ENCODE measurements around the gene CDCP2. TPM values are rescaled to one million over a fixed set of nuclear protein-coding genes. Genes with fewer than 3 reads are reported as not detected.
A peak's percentile ranks its signal among the peaks of the same experiment; 100 is the strongest.
"Not testable (repeated sequence)": the region's sequence is repeated elsewhere in the genome, so short reads cannot be mapped to it uniquely, and the experiment has no call there.

Gene CDCP2
- polyA plus RNA-seq, 4 donors = 0.17 TPM; not detected in 3

- no peak for DNase-seq (ENCODE audit: low read depth in 4 of 4, low spot score in 3 of 4)
Observed at GRCh38 chr1:54096227-54096876, 56.4 kb downstream of the CDCP2 start.

- DNase-seq (ENCODE audit: low read depth in 4 of 4, low spot score in 3 of 4) = peak in 1 of 4 donors; percentile 36
Observed at GRCh38 chr1:54095546-54096226, 57.1 kb downstream of the CDCP2 start.

- DNase-seq (ENCODE audit: low read depth in 4 of 4, low spot score in 3 of 4) = not testable (repeated sequence)
Observed at GRCh38 chr1:54094730-54095105, 58.1 kb downstream of the CDCP2 start.

- DNase-seq (ENCODE audit: low read depth in 4 of 4, low spot score in 3 of 4) = no peak
Observed at GRCh38 chr1:54094001-54094729, 58.6 kb downstream of the CDCP2 start.

- DNase-seq (ENCODE audit: low read depth in 4 of 4, low spot score in 3 of 4) = no peak
Observed at GRCh38 chr1:54091666-54092065, 61.1 kb downstream of the CDCP2 start.

GRCh38 chr1:54088385-54088784, 64.4 kb downstream of the CDCP2 start:
- no peak for DNase-seq (ENCODE audit: low read depth in 4 of 4, low spot score in 3 of 4)

- no peak for DNase-seq (ENCODE audit: low read depth in 4 of 4, low spot score in 3 of 4)
Observed at GRCh38 chr1:54086754-54087153, 66.0 kb downstream of the CDCP2 start.

- no peak for DNase-seq (ENCODE audit: low read depth in 4 of 4, low spot score in 3 of 4)
Observed at GRCh38 chr1:54084794-54085193, 68.0 kb downstream of the CDCP2 start.

Other genes with a start within 250 kb of the CDCP2 start
- 10 to 100 TPM; 44.9 to 56.7 (median 49.2) TPM for gene IFT25, start 207.3 kb downstream of the CDCP2 start, polyA plus RNA-seq (ENCODE audit: insufficient read length in 4 of 4)
- gene LRRC42, start 206.7 kb downstream of the CDCP2 start, polyA plus RNA-seq (ENCODE audit: insufficient read length in 4 of 4) = 10 to 100 TPM; 43.7 to 48.2 (median 44.4) TPM
- under 1 TPM in 1 of 4 donors, not detected in 3; 0.04 TPM for gene LDLRAD1, start 134.8 kb downstream of the CDCP2 start, polyA plus RNA-seq (ENCODE audit: insufficient read length in 4 of 4)
- gene TMEM59, start 99.8 kb downstream of the CDCP2 start, polyA plus RNA-seq (ENCODE audit: insufficient read length in 4 of 4) = 100 to 1,000 TPM; 359 to 376 (median 362) TPM
- 10 to 100 TPM in 2 of 4 donors, 1 to 10 TPM in 2; 8.1 to 11.2 (median 10.0) TPM for gene TCEANC2, start 99.4 kb downstream of the CDCP2 start, polyA plus RNA-seq (ENCODE audit: insufficient read length in 4 of 4)
- gene CYB5RL, start 47.0 kb upstream of the CDCP2 start, polyA plus RNA-seq (ENCODE audit: insufficient read length in 4 of 4) = 1 to 10 TPM; 6.6 to 8.9 (median 7.6) TPM
- gene MRPL37, start 47.2 kb upstream of the CDCP2 start, polyA plus RNA-seq (ENCODE audit: insufficient read length in 4 of 4) = 10 to 100 TPM; 81.5 to 89.8 (median 83.7) TPM